HAP-1 (cell line): ENCODE measurements around the gene ZNF215.
A peak's percentile ranks its signal among the peaks of the same experiment; 100 is the strongest.
"Not testable (repeated sequence)": the region's sequence is repeated elsewhere in the genome, so short reads cannot be mapped to it uniquely, and the experiment has no call there.

Source experiments
- DNase-seq, 2 experiments: peaks; one replicate each; pipeline ENCODE4 v3.0.0-alpha.2; 2016 to 2020; ENCODE audit warnings: low spot score in 2 of 2
- H3K27me3 ChIP-seq: fragments of 250-450 bp; sonication (Bioruptor Pico); 2 replicates; pipeline ENCODE4 v1.5.1; 2020; ENCODE audit warnings: low read depth, mild to moderate bottlenecking, moderate library complexity
- H3K36me3 ChIP-seq: fragments of 250-450 bp; sonication (Bioruptor Pico); replicated peaks from 2 replicates; pipeline ENCODE4 v1.5.1; 2020; ENCODE audit warnings: mild to moderate bottlenecking
- H3K4me1 ChIP-seq: fragments of 250-450 bp; sonication (Bioruptor Pico); 2 replicates; pipeline ENCODE4 v1.5.1; 2020; ENCODE audit warnings: mild to moderate bottlenecking
- H3K4me3 ChIP-seq: fragments of 250-450 bp; sonication (Bioruptor Pico); 2 replicates; pipeline ENCODE4 v1.5.1; 2020; ENCODE audit warnings: mild to moderate bottlenecking, moderate library complexity
- H3K9me3 ChIP-seq: fragments of 250-450 bp; sonication (Bioruptor Pico); 2 replicates; pipeline ENCODE4 v1.5.1; 2020; ENCODE audit warnings: mild to moderate bottlenecking, moderate library complexity
- in situ Hi-C: fragments of 300-500 bp; cut with MboI; formaldehyde crosslinking; loops from 3 replicates; pipeline ENCODE4 v1.14.3; 2020; ENCODE audit warnings: low sequenced_read_pairs, inconsistent platforms, mixed read lengths

Gene ZNF215

DNA sequence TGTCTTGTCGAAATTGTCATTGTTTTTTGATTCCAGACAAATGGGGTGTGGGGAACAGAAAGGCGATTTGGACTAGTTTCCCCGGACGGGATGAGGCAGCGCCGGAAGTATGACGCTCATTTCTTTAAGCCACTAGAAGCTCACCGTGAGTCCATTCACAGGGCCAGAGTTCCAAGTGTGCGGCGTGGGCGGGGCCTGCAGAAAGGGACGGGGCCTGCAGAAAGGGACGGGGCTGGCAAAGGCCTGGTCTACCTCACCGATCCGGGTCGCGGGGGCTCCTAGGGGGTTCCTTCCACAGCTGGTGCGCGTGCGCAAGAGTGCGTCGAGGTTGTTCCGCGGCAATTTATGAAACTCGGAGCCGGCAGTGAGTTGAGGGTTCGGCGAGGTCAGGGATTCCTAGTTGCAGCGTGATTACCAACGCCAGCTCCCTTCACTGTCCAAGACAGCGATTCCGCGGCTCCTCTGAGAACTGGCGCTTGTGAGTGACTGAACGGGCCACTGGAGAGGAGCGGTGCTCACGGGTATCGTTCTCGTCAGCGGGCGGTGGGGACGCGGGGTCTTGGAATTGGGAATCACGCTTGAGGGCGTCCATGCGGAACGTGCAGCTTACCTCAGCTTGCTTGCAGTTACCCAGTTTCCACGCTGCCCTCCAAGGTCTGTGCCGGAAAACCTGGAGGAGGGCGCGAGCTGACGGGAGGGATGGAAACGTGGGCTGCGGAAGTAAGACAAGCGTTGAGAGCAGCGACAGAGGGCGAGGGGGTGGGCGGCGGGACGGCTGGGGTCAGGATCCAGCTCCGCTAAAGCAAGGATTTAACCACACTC is at the start of gene ZNF215:
Gene ZNF215, plus strand, starts transcription at position 219 of the 822 bp plus-strand sequence. CDS start 5,847 bp downstream, outside the sequence.
- in situ Hi-C loops = no loop called here
- H3K4me1 ChIP-seq = peaks cover 10% of the 10 kb centered on the region
- no peaks in the 10 kb centered on the region for H3K36me3 ChIP-seq
- no peaks in the 10 kb centered on the region for H3K9me3 ChIP-seq
- no peaks in the 10 kb centered on the region for H3K27me3 ChIP-seq
- peak within 1 kb of the TSS; percentile 71 for H3K4me3 ChIP-seq
- peak; percentile 88 to 94 for DNase-seq

DNA sequence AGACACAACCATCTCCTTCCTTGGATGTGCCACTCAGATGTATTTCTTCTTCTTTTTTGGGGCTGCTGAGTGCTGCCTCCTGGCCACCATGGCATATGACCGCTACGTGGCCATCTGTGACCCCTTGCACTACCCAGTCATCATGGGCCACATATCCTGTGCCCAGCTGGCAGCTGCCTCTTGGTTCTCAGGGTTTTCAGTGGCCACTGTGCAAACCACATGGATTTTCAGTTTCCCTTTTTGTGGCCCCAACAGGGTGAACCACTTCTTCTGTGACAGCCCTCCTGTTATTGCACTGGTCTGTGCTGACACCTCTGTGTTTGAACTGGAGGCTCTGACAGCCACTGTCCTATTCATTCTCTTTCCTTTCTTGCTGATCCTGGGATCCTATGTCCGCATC is 49.3 kb upstream of the ZNF215 start:
- Histone ChIP-seq H3K27me3 (no peaks in the 10 kb centered on the region), H3K36me3 (no peaks in the 10 kb centered on the region), H3K4me3 (no peak overlapping the region), H3K9me3 (no peaks in the 10 kb centered on the region), H3K4me1 (no peaks in the 10 kb centered on the region)
- in situ Hi-C loops = no loop called here
- DNase-seq = no peak

DNA sequence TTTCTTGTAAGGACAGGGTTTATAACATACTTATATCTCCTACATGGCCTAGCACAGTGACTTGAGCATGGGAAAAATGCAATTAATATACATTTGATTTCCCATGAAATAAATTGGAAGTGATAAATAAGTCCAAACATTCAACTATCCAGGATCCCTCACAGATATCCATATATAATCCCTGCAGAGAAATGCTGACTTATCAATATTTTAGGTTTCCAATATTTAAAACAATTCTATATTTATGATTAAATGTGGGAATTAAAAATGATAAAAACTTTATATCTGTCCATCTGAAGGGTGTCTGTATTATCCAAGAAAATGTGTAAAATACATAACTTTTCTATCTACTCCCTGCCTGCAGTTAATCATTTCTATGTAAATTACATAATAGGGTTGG is 43.5 kb upstream of the ZNF215 start:
- no peaks in the 10 kb centered on the region for H3K27me3 ChIP-seq
- H3K4me1 ChIP-seq = no peaks in the 10 kb centered on the region
- no peaks in the 10 kb centered on the region for H3K36me3 ChIP-seq
- no peak for DNase-seq
- in situ Hi-C loops = no loop called here
- no peaks in the 10 kb centered on the region for H3K9me3 ChIP-seq
- no peak overlapping the region for H3K4me3 ChIP-seq

DNA sequence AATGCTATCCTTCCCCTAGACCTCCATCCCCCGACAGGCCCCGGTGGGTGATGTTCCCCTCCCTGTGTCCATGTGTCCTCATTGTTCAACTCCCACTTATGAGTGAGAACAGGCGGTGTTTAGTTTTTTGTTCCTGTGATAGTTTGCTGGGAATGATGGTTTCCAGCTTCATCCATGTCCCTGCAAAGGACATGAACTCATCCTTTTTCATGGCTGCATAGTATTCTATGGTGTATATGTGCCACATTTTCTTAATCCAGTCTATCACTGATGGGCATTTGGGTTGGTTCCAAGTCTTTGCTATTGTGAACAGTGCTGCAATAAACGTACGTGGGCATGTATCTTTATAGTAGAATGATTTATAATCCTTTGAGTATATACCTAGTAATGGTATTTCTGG is 38.5 kb upstream of the ZNF215 start:
- DNase-seq, H3K9me3 ChIP-seq, H3K4me3 ChIP-seq, H3K4me1 ChIP-seq, in situ Hi-C loops, H3K27me3 ChIP-seq, H3K36me3 ChIP-seq: not testable (repeated sequence)

DNA sequence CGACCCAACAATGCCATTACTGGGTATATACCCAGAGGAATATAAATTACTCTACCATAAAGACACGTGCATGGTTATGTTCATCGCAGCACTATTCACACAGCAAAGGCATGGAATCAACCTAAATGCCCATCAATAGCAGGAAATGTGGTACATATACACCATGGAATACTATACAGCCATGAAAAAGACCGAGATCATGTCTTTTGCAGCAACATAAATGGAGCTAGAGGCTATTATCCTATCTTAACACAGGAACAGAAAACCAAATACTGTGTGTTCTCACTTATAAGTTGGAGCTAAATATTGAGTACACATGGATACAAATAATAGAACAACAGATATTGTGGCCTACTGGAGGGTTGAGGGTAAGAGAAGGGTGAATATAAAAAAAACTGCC is 37.4 kb upstream of the ZNF215 start:
- H3K36me3 ChIP-seq = no peaks in the 10 kb centered on the region
- H3K9me3 ChIP-seq = no peaks in the 10 kb centered on the region
- DNase-seq = no peak
- in situ Hi-C loops = no loop called here
- peaks cover 5% of the 10 kb centered on the region; the same call in 1 of the 2 replicates for H3K27me3 ChIP-seq
- H3K4me1 ChIP-seq = no peaks in the 10 kb centered on the region
- no peak overlapping the region for H3K4me3 ChIP-seq

DNA sequence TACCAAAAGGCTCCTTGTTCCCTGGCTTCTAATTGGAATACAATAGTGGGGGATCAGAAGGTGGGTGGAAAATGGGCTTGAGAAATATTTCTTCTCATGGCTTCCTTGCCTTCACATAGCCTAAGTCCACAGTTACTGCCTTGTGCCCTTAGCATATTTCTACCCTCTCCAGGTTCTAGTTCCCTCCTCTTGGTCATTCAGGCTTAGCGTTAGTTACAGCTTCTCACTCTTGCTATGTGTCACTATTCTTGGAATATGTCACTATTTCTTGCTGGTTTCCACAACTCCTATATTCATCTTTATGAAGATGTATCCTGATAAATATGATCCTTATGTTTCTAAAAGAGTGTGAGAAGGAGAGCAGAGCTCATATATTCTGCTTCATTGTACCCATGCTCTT is 36.4 kb upstream of the ZNF215 start:
- peaks cover 5% of the 10 kb centered on the region; the same call in 1 of the 2 replicates for H3K27me3 ChIP-seq
- no peak for DNase-seq
- H3K4me3 ChIP-seq = no peak overlapping the region
- in situ Hi-C loops = no loop called here
- no peaks in the 10 kb centered on the region for H3K4me1 ChIP-seq
- no peaks in the 10 kb centered on the region for H3K36me3 ChIP-seq
- no peaks in the 10 kb centered on the region for H3K9me3 ChIP-seq

DNA sequence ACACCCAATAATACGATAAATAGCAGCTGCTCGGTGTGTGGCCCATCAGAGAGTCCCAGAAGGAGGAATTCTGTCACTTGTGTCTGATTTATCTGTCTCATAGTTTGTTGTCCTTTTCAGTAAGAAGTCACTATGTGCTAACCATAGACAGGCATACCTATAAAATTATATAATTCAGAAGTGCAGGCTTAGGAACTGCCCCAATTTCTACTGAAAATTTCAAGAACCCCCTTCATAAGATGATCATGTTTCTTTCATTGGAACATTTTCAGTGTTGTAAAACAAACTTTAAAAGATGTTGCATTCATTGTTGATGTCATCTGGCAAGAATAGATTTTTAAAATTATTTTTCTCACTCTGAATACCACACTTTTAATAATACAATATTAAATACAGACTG is 33.8 kb upstream of the ZNF215 start, which contains the start of gene OR2D2:
Gene OR2D2, minus strand, starts transcription at position 101 of the 400 bp plus-strand sequence. Its CDS starts 0 bp downstream, at position 101.
- no peak within 1 kb of the TSS for H3K4me3 ChIP-seq
- in situ Hi-C loops = no loop called here
- no peaks in the 10 kb centered on the region for H3K36me3 ChIP-seq
- no peaks in the 10 kb centered on the region for H3K9me3 ChIP-seq
- H3K4me1 ChIP-seq = no peaks in the 10 kb centered on the region
- DNase-seq = no peak
- H3K27me3 ChIP-seq = peaks cover 5% of the 10 kb centered on the region; the same call in 1 of the 2 replicates

DNA sequence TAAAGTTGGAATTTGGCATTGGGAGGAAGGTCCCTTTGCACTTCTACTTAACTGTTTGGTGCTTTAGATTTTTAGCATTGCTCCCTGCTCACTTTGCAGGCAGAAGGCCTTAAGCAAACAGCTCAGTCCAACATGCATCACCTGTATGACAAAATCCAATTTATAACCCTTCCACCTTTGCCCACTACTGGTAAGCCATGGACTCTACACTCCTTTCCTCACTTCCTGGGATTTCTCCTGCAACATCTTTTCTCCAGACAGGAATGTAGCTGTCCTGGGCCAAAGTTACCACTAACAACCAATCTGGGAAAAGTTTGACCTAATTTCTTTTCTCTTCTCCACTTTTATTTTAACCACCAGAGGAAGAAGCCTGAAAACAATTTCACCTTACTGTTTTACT is 32.1 kb upstream of the ZNF215 start:
- Histone ChIP-seq H3K9me3 (no peaks in the 10 kb centered on the region), H3K27me3 (peaks cover 5% of the 10 kb centered on the region; the same call in 1 of the 2 replicates), H3K36me3 (no peaks in the 10 kb centered on the region), H3K4me1 (no peaks in the 10 kb centered on the region), H3K4me3 (no peak overlapping the region)
- DNase-seq = no peak
- in situ Hi-C loops = no loop called here

DNA sequence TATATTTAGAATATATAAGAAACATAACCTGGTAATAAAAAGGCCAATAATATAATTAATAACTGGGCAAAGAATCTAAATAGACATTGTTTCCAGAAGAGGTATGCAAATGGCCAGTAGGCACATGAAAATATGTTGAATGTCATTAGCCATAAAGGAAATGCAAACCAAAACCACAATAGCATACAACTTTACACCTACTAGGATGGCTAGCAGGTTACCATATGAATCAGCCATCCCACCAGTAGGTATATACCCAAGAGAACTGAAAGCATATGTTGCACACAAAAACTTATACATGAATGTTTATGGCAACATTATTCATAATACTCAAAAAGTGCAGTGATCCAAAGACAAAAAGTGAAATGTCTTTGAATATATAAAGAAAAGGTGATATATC is 31.2 kb upstream of the ZNF215 start:
- in situ Hi-C loops = no loop called here
- no peak for DNase-seq
- H3K4me3 ChIP-seq = no peak overlapping the region
- H3K9me3 ChIP-seq = no peaks in the 10 kb centered on the region
- no peaks in the 10 kb centered on the region for H3K36me3 ChIP-seq
- no peaks in the 10 kb centered on the region; the same call in 1 of the 2 replicates for H3K4me1 ChIP-seq
- H3K27me3 ChIP-seq = peaks cover 5% of the 10 kb centered on the region; the same call in 1 of the 2 replicates

DNA sequence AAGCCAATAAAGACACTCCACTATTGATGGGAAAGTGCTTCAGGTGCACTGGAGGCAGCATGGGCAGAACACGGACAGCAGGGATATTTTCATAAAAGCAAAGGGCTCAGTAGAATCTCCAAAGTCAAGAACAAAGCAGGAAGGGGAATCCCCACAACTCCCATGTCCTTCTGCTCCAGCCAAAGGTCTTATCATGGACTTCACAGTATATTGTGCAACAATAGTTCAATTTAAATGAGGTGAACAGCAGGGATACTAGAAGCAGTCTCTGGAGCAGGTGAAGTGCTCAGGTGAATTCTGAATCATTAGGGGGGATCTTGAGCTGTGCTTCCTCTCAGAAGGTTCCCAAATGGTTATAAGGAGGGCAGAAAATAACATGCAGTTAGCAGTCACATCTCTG is 27.3 kb upstream of the ZNF215 start:
- in situ Hi-C loops = no loop called here
- peaks cover 7% of the 10 kb centered on the region; the same call in 1 of the 2 replicates for H3K4me1 ChIP-seq

DNA sequence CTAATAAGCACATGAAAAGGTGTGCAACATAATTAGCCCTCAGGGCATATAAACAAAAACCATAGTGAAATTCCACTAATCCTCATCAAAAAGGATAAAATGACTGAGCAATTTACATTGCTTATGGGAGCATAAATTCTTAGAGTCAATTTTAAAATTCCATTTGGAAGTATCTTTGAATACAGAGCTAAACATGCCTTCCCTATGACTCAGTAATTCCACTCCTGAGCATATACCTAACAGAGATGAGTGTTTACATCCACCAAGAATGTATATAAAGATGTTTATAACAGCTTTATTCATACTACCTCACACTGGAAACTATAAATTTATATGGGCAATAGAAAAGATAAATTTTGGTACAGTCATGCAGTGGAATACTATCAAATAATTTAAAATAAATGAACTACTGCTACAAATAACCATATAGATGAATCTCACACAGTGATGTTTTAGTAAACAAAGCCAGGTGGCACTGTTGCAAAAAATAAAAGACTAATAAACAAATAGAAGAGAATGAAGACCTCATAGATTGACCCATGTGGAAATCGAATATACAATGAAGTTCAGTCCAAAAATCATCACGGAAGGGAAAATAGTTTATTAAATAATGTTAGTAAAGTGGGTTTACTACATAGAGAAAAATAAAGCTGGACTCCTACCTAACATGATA is 25.8 kb upstream of the ZNF215 start:
- DNase-seq = peak in 1 of 2 experiments; percentile 9
- no peak overlapping the region for H3K4me3 ChIP-seq
- H3K4me1 ChIP-seq = peaks cover 7% of the 10 kb centered on the region; the same call in 1 of the 2 replicates
- no peaks in the 10 kb centered on the region for H3K9me3 ChIP-seq
- H3K36me3 ChIP-seq = no peaks in the 10 kb centered on the region
- H3K27me3 ChIP-seq = no peaks in the 10 kb centered on the region
- in situ Hi-C loops = no loop called here

More for the DNA sequence above, 27.3 kb upstream of the ZNF215 start:
- Histone ChIP-seq H3K9me3 (no peaks in the 10 kb centered on the region), H3K27me3 (no peaks in the 10 kb centered on the region), H3K4me3 (no peak overlapping the region), H3K36me3 (no peaks in the 10 kb centered on the region)
- DNase-seq = no peak

DNA sequence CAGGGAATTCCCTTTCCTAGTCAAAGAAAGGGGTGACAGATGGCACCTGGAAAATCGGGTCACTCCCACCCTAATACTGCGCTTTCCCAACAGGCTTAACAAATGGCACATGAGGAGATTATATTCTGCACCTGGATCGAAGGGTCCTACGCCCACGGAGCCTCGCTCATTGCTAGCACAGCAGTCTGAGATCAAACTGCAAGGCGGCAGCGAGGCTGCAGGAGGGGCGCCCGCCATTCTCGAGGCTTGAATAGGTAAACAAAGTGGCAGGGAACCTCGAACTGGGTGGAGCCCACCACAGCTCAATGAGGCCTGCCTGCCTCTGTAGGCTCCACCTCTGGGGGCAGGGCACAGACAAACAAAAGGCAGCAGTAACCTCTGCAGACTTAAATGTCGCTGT is 21.4 kb upstream of the ZNF215 start:
- H3K27me3 ChIP-seq, H3K36me3 ChIP-seq, in situ Hi-C loops, H3K9me3 ChIP-seq, H3K4me3 ChIP-seq, DNase-seq, H3K4me1 ChIP-seq: not testable (repeated sequence)

DNA sequence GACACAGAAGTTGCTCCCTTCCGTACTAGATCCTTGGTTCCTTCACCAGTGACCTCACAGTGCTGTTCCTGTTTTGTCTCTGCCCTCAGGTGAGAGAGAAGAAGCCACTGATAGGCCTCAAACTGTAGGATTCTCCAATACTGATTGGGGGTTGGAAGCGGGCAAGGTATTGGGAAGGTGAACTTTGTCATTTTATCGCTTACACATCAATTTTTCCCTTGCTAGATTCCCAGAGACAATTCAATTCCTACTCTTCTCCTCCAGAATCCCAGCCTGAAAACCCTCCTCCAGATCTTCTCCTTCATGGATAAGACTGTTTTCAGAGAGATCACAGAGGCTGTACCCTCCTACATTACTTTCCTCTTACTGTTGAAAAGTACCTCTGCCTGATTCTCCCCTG is 14.8 kb upstream of the ZNF215 start:
- no peaks in the 10 kb centered on the region; the same call in 1 of the 2 replicates for H3K4me1 ChIP-seq
- H3K36me3 ChIP-seq = no peaks in the 10 kb centered on the region
- in situ Hi-C loops = no loop called here
- no peaks in the 10 kb centered on the region for H3K9me3 ChIP-seq
- DNase-seq = no peak
- no peaks in the 10 kb centered on the region for H3K27me3 ChIP-seq
- no peak overlapping the region for H3K4me3 ChIP-seq

DNA sequence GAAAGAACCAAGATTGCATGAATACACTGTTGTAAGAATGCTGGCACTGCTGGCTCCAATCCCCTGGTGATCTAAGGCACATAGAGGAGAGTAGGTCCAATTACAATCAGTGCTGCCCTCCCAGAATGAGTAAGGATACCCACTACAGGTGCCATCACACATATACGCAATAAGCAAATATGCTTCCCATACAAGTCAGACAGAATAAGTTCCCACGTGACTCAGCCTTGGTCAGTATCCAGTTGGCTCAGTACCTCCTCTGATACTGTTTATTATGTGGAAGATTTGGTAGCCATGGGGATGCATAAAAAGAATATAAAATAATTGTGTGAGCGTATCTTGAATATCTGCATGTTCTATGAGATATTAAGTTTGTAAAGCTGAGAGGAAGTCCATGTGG is 14.3 kb upstream of the ZNF215 start:
- Histone ChIP-seq H3K4me3 (no peak overlapping the region), H3K4me1 (no peaks in the 10 kb centered on the region; the same call in 1 of the 2 replicates), H3K9me3 (no peaks in the 10 kb centered on the region), H3K27me3 (no peaks in the 10 kb centered on the region), H3K36me3 (no peaks in the 10 kb centered on the region)
- DNase-seq = no peak
- in situ Hi-C loops = no loop called here
